GM19025 (cell line): ENCODE results near the gene RTN4.

ENCODE experiments used
- ATAC-seq: cut with Tn5 transposase; IDR thresholded peaks from one replicate; pipeline ENCODE4 v1.9.1; 2021; ENCODE audit warnings: mild to moderate bottlenecking, low read depth, moderate library complexity; ENCODE audit not compliant: unreplicated experiment

RTN4 gene

DNA sequence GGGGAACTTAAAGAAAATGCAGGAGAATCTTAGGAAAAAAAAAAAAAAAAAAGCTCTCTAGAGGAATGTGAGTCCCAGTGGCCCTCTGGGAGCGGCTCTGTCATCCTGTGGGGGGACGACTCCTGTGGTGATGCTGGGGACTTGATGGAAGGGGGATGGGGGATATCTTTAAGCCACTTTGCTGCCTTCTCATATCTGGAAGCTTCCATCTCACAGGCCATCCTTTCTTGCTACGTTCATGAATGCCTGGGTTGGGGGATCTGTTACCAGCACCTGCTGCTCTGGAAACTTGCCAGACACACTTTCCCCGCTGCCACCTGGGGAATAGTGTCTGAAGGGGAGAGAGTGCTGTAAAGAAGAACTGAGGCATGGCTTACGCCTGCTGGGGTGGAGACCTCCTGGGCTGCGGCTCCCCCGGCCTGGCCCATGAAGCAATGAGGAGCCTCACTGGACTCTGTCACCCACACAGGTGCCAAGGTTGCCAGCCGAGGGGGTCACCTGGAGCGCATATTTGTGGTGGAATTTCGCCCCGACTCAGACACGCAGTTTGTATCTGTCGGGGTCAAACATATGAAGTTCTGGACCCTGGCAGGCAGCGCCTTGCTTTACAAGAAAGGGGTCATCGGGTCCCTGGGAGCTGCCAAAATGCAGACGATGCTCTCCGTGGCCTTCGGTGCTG lies 92.8 kb downstream of the RTN4 start:
- ATAC-seq, result no peak

DNA sequence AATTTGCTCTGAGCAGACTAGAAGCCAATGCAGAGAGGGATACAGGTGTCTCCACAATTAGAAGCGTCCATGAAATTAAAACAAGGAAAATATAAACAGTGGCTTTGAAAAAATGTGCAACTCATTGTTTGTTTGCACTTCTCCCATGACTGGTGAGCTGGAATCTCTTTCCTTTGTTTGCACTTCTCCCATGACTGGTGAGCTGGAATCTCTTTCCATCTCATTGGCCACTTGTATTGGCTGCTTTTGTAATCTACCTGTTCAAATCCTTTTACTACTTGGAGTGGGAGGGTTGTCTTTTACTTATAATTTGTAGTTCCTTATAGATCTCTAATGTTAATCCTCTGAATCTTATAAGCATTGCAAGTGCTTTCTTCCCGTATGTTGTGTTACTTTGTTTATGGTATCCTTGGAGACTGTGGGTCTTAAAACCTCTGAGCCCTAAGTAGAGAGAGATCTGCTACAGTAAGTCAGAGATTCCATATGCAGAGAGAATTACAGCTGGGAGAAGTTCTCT lies 94.1 kb downstream of the RTN4 start:
- ATAC-seq, result no peak

DNA sequence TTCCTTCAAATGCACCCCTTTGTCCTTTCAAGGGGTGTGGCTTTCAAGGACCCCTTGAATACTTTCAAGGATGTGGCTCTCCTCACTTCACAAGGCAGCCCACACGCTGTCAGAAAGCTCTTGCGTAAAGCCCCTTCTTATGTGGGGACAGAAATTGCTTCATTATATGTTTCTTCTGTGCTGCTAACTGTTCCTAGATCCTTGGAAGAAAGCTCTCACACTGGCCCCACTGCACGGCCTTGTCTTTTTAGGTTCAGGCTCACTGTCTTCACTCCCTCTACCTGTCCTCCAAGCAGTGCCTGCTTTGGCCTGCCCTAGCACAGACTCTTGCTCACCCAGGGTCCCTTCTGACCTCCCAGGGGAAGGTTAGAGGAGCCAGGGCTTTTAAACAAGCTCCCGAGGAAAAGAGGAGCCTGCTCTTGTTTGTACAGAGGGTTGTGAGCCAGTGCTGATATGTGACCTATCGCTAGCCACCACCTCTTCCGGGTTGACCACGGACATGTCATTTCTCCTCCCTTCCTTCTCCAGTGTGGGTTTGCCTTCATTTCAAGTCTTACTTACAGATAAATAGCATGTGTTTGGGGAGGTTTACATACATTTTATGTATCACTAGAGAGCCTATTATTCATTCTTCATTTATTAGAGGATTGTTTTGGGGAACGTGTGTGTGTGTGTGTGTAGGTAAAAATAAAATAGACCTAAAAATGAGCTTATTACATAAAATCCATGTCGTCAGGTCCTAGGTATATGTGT lies 94.7 kb downstream of the RTN4 start:
- no peak for ATAC-seq

DNA sequence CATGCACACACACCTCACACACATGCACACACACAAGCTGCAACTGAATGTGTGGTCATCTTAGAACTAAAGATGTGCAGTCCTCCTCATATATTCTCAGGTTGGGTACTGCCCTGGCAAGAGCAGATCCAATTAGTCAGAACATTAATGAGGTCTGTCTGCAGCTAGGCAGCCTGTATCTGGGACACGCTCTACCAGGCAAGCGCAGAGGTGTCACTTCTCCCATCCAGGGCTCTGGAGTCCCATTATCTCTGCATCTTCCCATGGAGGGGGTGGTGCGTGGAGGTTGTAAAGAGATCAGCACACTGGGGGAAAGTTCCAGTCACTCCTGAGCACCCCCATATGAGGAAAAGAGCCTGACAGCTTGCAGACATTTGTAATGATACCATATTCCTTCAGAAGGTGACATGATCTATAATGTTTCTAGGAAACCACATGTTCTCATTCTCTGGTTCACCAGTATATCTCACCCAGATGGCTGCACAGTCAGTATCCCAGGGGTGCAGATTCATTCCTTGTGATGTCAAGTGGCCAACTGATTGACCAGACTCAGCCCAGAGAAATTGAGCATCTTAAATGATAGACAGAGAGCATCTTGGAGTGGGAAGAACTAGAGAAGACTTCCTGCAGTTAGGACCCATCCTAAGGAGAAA lies 95.4 kb downstream of the RTN4 start:
- ATAC-seq, result no peak

DNA sequence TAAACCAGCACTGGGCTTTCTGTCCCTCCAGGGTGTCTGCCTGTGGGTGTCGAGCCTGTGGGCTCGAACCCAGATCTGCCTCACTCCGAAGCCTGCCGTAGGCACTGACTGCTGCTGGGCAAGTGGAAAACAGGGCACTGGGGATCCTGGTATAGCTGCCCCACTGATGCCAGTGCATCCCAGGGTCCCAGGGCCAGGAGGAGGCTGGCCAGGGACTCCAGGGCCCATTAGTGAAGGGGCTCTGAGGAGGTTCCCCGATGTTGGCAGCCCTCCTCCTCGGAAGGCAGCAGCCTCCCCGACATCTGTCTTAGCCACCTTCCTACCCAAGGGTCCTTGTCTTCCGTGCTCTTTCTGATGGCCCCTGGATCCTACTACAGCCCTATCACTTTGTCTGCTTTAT lies 96.1 kb downstream of the RTN4 start:
- ATAC-seq, result no peak

DNA sequence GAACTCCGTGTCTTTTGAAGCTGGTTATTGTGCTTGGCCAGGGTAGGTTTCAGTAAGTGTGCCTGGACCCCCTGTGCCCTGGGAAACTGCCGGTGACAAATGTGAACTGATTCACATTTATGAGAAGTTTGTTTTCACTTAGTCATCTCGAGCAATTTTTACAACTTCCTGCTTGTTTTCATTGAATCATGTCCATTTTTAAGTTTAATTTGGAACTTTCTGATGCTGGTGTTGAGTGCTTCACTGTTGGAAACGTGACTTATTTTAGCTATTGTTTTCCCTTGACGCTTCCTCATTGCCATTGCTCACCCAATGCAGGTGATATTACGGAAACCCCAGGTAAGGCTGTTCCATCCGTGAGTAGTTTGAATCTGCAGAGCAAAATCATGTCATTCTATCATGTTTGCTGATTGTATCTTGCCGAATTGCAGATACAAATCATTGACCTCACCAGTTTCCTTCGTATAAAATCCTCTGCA lies 97.2 kb downstream of the RTN4 start:
- no peak for ATAC-seq

DNA sequence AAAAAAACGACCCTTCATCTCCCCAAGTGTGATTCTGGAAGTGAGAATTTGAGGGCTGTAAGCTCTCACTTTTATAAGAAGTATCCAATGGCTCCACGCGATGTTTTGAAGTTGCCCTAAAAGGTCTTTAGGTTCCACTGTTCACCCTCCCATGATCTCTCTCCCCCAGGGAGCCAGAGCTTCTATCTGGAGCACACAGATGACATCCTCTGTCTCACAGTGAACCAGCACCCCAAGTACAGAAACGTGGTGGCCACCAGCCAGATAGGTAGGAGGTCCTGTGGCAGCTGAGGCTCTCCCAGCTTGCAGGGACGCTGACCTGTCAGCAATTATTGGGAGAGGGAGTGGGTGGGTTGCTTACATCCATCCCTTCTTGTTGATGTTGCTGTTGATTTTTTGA lies 97.8 kb downstream of the RTN4 start:
- no peak for ATAC-seq

DNA sequence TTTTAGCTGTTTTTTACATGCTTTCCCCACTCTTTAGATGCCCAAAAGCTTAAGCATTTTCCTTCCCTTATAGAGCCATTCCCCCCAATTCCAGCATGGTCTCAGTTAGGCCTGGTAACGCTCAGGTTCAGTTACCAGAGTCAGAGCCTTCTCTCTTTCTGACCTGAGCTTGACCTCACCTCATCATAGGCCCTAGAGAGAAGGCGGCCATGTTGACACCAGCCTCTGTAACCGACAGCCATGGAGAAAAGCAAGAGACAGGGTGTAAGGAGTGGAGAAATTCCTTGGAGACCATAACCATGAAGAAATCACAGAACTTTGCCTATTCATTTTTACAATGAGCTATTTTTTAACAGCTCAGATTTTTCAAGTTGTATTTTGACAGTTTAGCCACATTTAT lies 99.4 kb downstream of the RTN4 start:
- ATAC-seq, result no peak

DNA sequence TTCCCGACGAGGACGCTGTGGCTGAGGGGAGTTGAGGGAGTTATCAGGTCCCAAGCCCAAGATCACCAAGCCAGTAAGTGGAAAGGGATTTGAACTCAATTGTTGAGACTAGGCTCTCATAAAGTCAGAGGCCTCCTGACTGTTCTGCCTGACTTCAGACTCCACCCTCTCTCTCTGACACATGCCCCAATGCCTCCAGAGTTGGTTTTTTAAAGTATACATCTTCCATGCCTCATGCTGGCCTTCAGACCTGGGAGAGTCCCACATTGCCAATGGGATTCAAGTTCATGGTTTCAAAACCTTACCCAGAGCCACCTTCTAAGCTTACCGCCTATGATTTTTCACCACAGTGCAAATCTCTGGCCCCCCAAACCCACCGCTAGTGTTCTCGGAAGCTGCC lies 100.8 kb downstream of the RTN4 start:
- no peak for ATAC-seq

DNA sequence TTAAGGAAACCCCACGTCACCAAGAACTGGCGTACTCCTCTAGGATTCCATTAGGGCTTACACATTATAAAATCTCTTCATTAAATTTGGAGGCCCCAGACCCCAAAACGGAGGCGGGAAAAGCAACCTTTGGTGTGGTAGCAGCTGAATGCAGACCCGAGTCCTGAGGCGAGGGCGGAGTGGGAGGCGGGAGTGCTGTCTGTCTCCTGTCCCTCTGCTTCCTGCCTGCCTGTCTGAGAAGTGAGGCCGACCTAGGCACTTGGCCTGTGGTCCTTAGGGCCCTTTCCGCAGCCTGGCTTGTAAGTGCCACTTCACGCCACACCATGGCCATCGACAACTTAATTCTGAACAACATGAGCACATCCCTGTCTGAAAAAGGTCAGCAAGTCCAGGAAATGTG lies 102.1 kb downstream of the RTN4 start:
- no peak for ATAC-seq

DNA sequence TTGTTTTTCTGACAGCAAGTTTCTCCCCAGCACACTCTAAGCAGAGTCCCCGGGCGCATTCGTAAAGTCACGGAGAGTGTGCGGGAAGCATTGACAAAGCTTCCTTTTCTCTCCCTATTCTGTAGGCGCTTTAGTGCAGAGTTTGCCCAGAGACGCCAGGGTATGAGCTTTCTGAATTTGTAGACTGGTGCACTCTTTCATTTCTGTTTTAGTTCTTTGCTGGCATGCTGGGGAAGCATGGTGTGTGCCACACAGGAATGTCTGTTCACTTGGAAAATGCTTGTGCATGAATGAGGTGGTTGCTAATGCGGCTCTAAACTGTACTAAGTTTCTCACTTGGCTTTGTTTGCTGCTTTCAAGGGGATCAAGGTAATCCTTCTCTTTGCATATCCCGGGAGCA lies 102.6 kb downstream of the RTN4 start:
- ATAC-seq, result no peak

DNA sequence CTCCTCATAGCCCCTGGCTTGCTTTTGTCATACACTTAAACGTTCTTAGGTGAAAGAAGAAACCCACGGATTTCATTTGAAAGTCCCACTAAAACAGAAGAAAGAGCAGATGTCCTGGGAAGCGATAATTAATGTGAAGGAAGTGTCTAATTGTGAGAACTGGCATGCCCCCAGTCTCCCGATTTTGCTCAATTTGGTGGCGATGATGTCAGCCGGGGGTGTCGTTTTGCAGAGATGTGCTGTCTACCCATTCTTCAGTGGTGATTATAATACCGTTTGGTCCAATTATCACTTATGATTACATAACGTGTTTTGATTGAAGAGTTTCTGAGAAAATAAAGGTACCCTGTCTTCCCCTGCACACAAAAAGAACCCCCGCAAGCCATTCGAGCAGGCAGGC lies 103.1 kb downstream of the RTN4 start:
- ATAC-seq, result no peak

DNA sequence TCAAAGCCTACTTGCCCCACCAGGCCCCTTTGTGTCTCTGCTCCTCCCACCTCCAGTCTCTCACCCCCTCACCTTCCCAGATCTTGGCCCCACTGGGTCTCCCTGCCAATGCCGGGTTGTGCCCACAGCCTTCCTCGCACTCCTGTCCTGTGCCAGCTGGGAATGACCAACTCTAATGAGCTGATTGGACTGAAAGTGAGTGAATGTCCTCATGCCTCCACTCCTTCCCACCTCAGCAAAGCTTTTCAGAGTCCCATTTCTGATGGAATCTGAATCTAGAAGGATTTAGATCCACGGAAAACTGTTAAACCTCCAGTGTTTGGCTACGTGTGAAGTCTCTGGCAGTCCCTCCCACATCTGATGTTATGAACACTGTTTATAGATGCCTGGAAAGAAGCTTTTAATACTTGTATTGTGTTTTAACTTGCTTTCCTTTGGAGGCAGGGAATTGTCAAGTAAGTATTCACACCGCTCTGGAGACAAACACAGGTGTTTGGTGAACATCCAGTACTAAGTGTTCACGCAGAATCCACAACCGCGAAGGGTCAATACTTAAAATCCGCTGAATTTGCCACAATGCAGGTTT lies 103.9 kb downstream of the RTN4 start:
- no peak for ATAC-seq

DNA sequence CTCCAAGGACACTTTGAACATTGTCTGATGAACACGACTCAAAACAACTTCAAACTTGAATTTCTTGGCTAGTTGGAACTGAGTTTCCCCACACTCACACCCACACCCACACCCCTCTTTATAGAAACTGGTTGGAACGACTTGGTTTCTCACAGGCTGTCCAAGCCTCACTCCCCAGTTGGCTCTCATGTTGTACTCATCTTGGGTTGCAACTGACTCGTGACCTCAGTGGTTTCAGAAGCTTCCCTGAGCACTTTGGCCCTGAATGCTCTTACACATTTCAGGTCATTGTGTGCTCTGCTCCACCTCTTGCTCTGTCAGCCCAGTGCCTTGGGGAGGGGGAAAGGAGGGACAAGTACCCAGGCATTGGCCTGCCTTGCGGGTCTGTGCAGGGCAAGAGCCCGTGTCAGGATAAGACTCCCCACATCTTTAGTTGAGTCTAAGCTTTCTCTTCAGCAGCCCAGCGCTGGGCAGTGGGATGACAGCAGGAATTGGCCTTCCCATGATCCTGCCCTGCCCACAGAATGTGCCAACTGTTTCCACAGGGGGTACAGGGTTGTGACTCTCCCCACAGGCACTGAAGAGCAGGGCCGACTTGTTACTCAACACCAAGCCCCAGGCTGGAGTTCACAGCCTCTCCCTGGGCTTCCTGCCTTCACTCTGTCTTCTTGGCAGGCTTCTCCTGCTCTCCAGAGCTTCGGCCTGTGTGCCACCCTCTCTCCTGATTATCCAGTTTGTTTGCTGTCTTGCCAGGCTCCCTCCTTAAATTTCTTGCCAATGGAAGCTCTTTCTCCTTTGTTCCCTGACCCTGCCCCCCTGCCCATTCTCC lies 104.6 kb downstream of the RTN4 start:
- no peak for ATAC-seq

DNA sequence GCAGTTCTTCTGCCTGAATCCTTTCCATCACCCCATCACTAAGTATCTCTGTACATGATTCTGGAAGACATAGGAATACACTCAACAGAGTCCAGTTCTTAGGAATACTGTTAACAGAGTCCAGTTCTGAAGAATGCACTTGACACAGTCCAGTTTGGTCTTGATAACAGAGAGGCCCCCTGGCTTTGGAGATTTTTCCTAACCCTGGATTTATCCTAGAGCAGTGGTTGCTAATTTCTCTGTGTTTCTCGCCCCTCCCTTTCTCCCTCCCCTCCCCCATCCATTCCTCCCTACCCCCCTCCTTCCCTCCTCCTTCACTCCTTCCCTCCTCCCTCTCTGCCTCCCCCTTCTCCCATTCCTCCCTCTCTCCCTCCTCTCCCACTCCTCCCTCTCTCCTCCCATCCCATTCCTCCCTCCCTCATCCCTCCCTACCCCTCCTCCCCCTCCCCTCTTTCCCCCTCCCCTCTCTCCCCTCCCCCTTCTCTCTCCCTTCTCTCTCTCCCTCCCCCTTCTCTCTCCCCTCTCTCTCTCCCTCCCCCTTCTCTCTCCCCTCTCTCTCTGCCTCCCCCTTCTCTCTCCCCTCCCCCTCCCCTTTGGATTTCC lies 105.4 kb downstream of the RTN4 start:
- no peak for ATAC-seq

DNA sequence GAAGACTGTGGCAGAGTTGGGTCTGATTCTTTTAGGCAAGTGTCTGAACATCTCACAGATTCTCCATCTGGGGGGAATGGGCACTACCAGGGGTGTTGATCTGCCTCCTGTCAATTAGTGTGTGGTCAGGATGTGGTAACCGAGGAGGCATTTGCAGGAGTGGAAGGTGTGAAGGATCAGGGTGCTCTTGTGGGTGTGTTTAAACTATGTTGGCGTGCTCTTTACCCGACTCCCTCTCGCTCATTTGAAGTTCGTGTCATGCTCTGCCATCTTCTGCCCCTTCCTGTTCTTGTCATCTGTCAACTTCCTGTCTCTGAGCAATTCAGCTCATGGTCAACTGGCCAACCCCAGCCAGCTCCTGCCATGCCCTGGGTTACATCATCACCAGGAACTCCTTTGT lies 107.9 kb downstream of the RTN4 start:
- ATAC-seq, result no peak

DNA sequence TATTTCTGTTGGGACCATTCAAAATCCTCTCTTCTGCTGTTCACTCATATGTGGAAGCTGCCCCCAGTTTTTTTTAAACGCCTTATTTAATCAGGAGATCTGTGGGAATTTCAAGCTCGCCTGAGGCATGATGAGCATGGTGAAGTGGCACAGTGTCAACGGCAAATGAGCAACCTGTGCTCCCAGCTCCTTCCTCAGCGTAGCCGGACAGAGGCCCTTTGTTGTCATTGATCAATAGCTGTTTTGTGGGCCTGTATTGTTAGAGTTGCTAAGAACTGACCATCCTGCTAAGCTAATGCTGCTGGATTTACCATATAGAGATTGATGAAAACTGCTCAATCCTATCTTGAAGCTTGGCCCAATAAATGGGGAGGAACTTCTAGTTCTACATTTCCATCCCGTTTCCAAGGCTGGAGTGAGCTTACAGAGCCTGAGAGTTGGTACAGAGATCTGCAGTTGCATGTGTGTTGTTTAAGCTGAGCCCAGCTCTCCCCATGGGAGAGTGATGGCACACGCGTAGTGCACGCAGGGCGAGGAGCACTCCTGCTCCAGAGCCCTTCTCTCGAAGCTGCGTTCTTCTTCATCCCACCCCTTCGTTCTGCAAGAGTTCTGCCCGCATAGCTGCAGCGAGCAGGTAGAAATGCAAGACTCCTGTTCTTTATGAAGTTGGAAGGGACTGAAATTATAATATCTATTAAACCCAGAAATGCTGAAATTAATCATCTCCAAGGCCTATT lies 108.8 kb downstream of the RTN4 start:
- ATAC-seq, result no peak

DNA sequence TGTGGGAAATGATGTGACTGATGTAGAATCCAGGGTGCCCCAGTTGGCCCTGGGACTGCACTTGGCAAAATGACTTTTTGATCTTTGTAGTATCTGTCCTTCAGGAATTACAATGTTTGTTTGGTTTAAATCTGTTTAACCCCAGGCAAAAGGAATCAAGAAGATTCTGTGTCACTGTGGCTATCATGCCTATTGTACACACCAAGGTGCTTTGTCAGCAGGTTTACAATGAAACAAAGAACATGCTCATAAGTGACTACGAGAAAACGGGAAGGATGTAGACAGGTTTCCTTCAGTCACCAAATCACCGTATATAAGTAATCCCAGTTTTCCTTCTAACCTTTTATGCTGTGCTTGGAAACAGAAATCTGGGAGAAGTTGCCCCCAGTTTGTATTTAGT lies 109.5 kb downstream of the RTN4 start:
- ATAC-seq, result no peak

DNA sequence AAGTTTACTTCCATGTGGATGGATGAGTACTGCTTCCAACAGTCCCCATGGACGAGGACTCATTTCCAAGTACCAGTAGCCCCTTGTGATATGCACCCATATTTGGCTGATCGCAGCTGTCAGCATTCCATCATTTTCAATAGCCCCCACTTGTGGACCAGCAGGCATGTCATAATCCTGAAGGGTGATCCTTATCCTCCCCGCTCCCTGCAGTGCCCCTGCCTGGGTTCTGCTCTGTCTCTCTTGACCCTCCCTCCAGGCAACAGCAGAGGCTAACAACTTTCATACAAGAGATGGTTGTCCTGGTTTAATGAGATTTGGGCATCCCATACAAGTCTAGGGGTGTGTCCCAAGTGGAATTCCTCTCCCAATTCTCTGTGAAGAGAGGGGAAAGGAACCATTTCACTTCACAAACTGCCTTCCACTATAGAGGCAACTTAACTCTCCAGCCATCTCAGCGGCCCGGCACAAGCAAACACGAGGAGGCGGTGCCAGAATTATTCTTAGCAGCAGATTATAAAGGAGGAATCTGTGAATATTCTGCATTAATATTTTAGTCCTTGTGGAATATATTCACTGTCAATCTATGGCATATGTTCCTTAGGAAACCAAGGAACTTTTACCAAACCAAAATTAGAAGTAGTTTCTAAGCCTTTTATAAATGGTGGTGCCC lies 110.7 kb downstream of the RTN4 start:
- ATAC-seq, result no peak
